PC-9 (cell line): ENCODE data around the gene CEBPB. TPM values are rescaled to one million over a fixed set of nuclear protein-coding genes. Genes with fewer than 3 reads are reported as not detected.

Experiments used
- BruUV-seq: library from RNA; stranded (reverse); fragments of 400-500 nt; replicated peaks from 2 replicates; lab custom pipeline; 2021; lab: Mats Ljungman, UMichigan
- CTCF ChIA-PET: fragments of 300-600 bp; sonication (Branson Sonifier 250); formaldehyde crosslinking; loops from one replicate; lab custom pipeline; 2022; ENCODE audit warnings: antibody characterized with exemption; lab: Charles Lee
- POLR2A ChIA-PET: fragments of 300-600 bp; sonication (Branson Sonifier 250); formaldehyde crosslinking; loops from one replicate; lab custom pipeline; 2022; ENCODE audit warnings: antibody characterized with exemption; ENCODE audit not compliant: unreplicated experiment; lab: Charles Lee
- DNase-seq, 2 experiments: peaks; one replicate each; pipeline versions ENCODE4 v3.0.0 to v3.0.0-alpha.2; 2015 to 2022; ENCODE audit warnings: mixed read lengths in 1 of 2
- H2AFZ ChIP-seq: fragments of 200-600 bp; sonication (generic); 2 replicates; pipeline ENCODE4 v1.8.1; 2017; ENCODE audit warnings: antibody characterized with exemption
- H3F3A ChIP-seq: fragments of 200-600 bp; sonication (generic); 2 replicates; pipeline ENCODE4 v1.8.1; 2017; ENCODE audit warnings: antibody characterized with exemption, mild to moderate bottlenecking, low read depth; ENCODE audit not compliant: insufficient read depth
- H3K27ac ChIP-seq: fragments of 200-600 bp; sonication (generic); 2 replicates; pipeline ENCODE4 v1.6.1; 2016; ENCODE audit warnings: mixed run types
- H3K27me3 ChIP-seq: fragments of 200-600 bp; sonication (generic); 2 replicates; pipeline ENCODE4 v1.6.1; 2016; ENCODE audit warnings: low read depth, mixed run types; ENCODE audit not compliant: insufficient read depth
- H3K36me3 ChIP-seq: fragments of 200-600 bp; sonication (generic); 2 replicates; pipeline ENCODE4 v1.6.1; 2016; ENCODE audit warnings: low read depth, mixed run types
- H3K4me1 ChIP-seq: fragments of 200-600 bp; sonication (generic); replicated peaks from 2 replicates; pipeline ENCODE4 v1.6.1; 2016; ENCODE audit warnings: mixed run types; ENCODE audit not compliant: insufficient read depth
- H3K4me2 ChIP-seq: fragments of 200-600 bp; sonication (generic); 2 replicates; pipeline ENCODE4 v1.6.1; 2017; ENCODE audit warnings: mixed run types
- H3K4me3 ChIP-seq: fragments of 200-600 bp; sonication (generic); 2 replicates; pipeline ENCODE4 v1.6.1; 2016; ENCODE audit warnings: mixed run types
- H3K79me2 ChIP-seq: fragments of 200-600 bp; sonication (generic); 2 replicates; pipeline ENCODE4 v1.6.1; 2017; ENCODE audit warnings: low read depth, mixed run types
- H3K9me2 ChIP-seq: fragments of 200-600 bp; sonication (generic); 2 replicates; pipeline ENCODE4 v1.8.1; 2017; ENCODE audit warnings: mild to moderate bottlenecking; ENCODE audit not compliant: insufficient read depth
- H3K9me3 ChIP-seq: fragments of 200-600 bp; sonication (generic); 2 replicates; pipeline ENCODE4 v1.8.1; 2016; ENCODE audit warnings: low read depth; ENCODE audit not compliant: insufficient read depth
- H4K20me1 ChIP-seq: fragments of 200-600 bp; sonication (generic); 2 replicates; pipeline ENCODE4 v1.8.1; 2017; ENCODE audit not compliant: insufficient read depth
- EZH2 ChIP-seq: fragments of 200-600 bp; sonication (generic); IDR thresholded peaks from 2 replicates; pipeline ENCODE4 v1.8.0; 2017; ENCODE audit warnings: antibody characterized with exemption, low read depth
- intact Hi-C: fragments of 100-400 bp; cut with micrococcal nuclease; formaldehyde crosslinking; loops from one replicate; pipeline ENCODE4 v1.10.0; 2022; ENCODE audit not compliant: unreplicated experiment
- total RNA-seq: library from RNA; stranded (reverse); gene quantifications from 2 replicates; pipeline ENCODE4 v1.2.3, GENCODE V29; 2021
- TF ChIP-seq, protein P1 (sequence below): fragments of 200-600 bp; sonication (generic); conservative IDR thresholded peaks from 2 replicates; pipeline ENCODE4 v1.6.1; 2017; ENCODE audit warnings: mixed run types, antibody characterized with exemption, mild to moderate bottlenecking, moderate library complexity

Gene CEBPB
- total RNA-seq, 1 experiment from 2014 or later = 112 TPM

DNA sequence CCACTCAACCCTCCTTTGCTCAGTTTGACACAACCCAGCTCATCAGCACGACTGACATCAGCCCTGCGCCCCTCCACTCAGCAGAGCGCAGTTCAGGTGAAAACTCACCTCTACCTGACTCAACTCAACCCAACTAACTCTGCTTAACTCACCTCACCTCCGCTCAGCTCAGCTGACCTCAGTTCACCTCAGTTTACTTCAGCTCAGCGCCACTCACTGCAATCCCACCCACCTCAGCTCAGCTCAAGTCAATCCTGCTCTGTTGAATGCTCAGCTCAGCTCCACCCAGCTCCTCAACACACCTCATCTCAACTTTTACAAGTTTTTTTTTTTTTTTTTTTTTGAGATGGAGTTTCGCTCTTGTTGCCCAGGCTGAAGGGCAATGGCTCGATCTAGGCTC lies 39.6 kb downstream of the CEBPB start:
- TF ChIP-seq, protein P1, sequence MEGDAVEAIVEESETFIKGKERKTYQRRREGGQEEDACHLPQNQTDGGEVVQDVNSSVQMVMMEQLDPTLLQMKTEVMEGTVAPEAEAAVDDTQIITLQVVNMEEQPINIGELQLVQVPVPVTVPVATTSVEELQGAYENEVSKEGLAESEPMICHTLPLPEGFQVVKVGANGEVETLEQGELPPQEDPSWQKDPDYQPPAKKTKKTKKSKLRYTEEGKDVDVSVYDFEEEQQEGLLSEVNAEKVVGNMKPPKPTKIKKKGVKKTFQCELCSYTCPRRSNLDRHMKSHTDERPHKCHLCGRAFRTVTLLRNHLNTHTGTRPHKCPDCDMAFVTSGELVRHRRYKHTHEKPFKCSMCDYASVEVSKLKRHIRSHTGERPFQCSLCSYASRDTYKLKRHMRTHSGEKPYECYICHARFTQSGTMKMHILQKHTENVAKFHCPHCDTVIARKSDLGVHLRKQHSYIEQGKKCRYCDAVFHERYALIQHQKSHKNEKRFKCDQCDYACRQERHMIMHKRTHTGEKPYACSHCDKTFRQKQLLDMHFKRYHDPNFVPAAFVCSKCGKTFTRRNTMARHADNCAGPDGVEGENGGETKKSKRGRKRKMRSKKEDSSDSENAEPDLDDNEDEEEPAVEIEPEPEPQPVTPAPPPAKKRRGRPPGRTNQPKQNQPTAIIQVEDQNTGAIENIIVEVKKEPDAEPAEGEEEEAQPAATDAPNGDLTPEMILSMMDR = no peak
- TF ChIP-seq EZH2 = no peak
- peaks cover 48% of the 10 kb centered on the region for H3K4me1 ChIP-seq
- no peaks in the 10 kb centered on the region for H3K9me3 ChIP-seq
- H3K79me2 ChIP-seq = no peaks in the 10 kb centered on the region; the same call in 1 of the 2 replicates
- ChIA-PET POLR2A (no interaction called here), CTCF (interaction anchor here (0.6 kb wide), 2 partner anchors 54 to 857 kb away, joined by 9 to 11 read pairs; no protein-coding TSS in a partner anchor)
- H3K4me3 ChIP-seq = no peak overlapping the region
- no peak overlapping the region for H3K27ac ChIP-seq
- no TSS peak for BruUV-seq
- intact Hi-C loops = no loop called here
- no peaks in the 10 kb centered on the region for H3K27me3 ChIP-seq
- H3F3A ChIP-seq = peaks cover 24% of the 10 kb centered on the region
- no peaks in the 10 kb centered on the region for H4K20me1 ChIP-seq
- H3K36me3 ChIP-seq = no peaks in the 10 kb centered on the region
- no peak overlapping the region for H2AFZ ChIP-seq
- no peaks in the 10 kb centered on the region for H3K9me2 ChIP-seq
- DNase-seq = no peak
- H3K4me2 ChIP-seq = no peak overlapping the region

- ChIA-PET CTCF (interaction anchor here (0.5 to 0.6 kb wide), 2 partner anchors 234 to 700 kb away, joined by 3 to 6 read pairs; partner anchors contain the start of gene ADNP), POLR2A (no interaction called here)
- Histone ChIP-seq H3K4me3 (no peak overlapping the region), H3K27ac (no peak overlapping the region), H2AFZ (no peak overlapping the region), H3K4me1 (peaks cover 48% of the 10 kb centered on the region), H3F3A (peaks cover 19% of the 10 kb centered on the region), H3K36me3 (no peaks in the 10 kb centered on the region), H3K27me3 (no peaks in the 10 kb centered on the region), H3K9me2 (no peaks in the 10 kb centered on the region), H3K9me3 (no peaks in the 10 kb centered on the region), H3K79me2 (no peaks in the 10 kb centered on the region), H4K20me1 (no peaks in the 10 kb centered on the region), H3K4me2 (no peak overlapping the region)
- intact Hi-C loops = no loop called here
- no TSS peak for BruUV-seq
- no peak for DNase-seq
- TF ChIP-seq, protein P1 = no peak
- TF ChIP-seq EZH2 = no peak
Measured at GRCh38 chr20:50230871-50231560, 40.4 kb downstream of the CEBPB start.

DNA sequence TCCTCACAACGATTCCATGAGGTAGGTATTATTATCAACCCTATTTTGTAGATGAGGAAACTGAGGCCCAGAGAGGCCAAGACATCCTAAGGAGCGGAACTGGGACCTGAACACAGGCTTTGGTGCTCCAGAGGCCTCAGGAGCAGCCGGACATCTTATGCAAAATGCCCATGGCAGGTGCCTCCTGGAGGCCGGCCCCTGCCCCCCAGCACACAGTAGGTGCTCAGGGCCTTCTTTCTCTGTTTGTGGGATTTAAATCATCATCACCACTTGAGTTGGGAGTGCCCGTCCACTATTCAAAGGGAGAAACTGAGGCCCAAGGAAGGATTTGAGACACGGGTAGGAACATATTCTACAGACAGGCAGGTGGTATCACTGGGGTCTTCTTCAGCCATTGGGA lies 41.2 kb downstream of the CEBPB start:
- H3K4me1 ChIP-seq = peaks cover 48% of the 10 kb centered on the region
- no peak overlapping the region for H2AFZ ChIP-seq
- H3K79me2 ChIP-seq = no peaks in the 10 kb centered on the region
- intact Hi-C loops = no loop called here
- H3K36me3 ChIP-seq = no peaks in the 10 kb centered on the region
- H3K4me3 ChIP-seq = no peak overlapping the region
- H3K27ac ChIP-seq = no peak overlapping the region
- H3K9me2 ChIP-seq = no peaks in the 10 kb centered on the region
- H3K4me2 ChIP-seq = no peak overlapping the region
- POLR2A ChIA-PET = interaction anchor here (0.6 kb wide), 1 partner anchor 1334 kb away, joined by 3 read pairs; no protein-coding TSS in a partner anchor
- no peak for DNase-seq
- BruUV-seq = no TSS peak
- TF ChIP-seq EZH2 = no peak
- TF ChIP-seq, protein P1 = no peak
- no peaks in the 10 kb centered on the region for H3K9me3 ChIP-seq
- H4K20me1 ChIP-seq = no peaks in the 10 kb centered on the region
- peaks cover 26% of the 10 kb centered on the region for H3F3A ChIP-seq
- CTCF ChIA-PET = interaction anchor here (0.6 kb wide), 1 partner anchor 699 kb away, joined by 3 read pairs; the partner anchor contains the start of gene ADNP
- H3K27me3 ChIP-seq = no peaks in the 10 kb centered on the region
